NCI-H1694 (cell line): ENCODE data around the gene ANKRD9.

Source experiments
- DNase-seq: peaks from one replicate; lab custom pipeline; 2025; lab: John Stamatoyannopoulos, UW

Gene ANKRD9

GRCh38 chr14:102512793-102513300, 3.3 kb upstream of the ANKRD9 start:
- no peak for DNase-seq

- DNase-seq = no peak
Measured at GRCh38 chr14:102511538-102511937, 2.0 kb upstream of the ANKRD9 start.

- DNase-seq = peak; percentile 35
Measured at GRCh38 chr14:102510616-102511520, 1.3 kb upstream of the ANKRD9 start.

- DNase-seq = no peak
Measured at GRCh38 chr14:102508774-102509745, 516 bp downstream of the ANKRD9 start.

- DNase-seq = no peak
Measured at GRCh38 chr14:102508410-102508773, 1.2 kb downstream of the ANKRD9 start.

- no peak for DNase-seq
Measured at GRCh38 chr14:102507857-102508312, 1.7 kb downstream of the ANKRD9 start.

- DNase-seq = no peak
Measured at GRCh38 chr14:102507081-102507856, 2.3 kb downstream of the ANKRD9 start.

- DNase-seq = no peak
Measured at GRCh38 chr14:102506626-102506925, 3.0 kb downstream of the ANKRD9 start.

GRCh38 chr14:102505775-102506625, 3.6 kb downstream of the ANKRD9 start:
- no peak for DNase-seq

- DNase-seq = no peak
Measured at GRCh38 chr14:102505000-102505619, 4.5 kb downstream of the ANKRD9 start.

GRCh38 chr14:102504328-102504999, 5.1 kb downstream of the ANKRD9 start:
- DNase-seq = no peak

GRCh38 chr14:102503641-102504327, 5.8 kb downstream of the ANKRD9 start:
- no peak for DNase-seq

GRCh38 chr14:102502571-102502970, 7.0 kb downstream of the ANKRD9 start:
- DNase-seq = no peak

- DNase-seq = no peak
Measured at GRCh38 chr14:102501751-102502315, 7.7 kb downstream of the ANKRD9 start.

- no peak for DNase-seq
Measured at GRCh38 chr14:102500713-102501112, 8.9 kb downstream of the ANKRD9 start.

GRCh38 chr14:102500158-102500662, 9.4 kb downstream of the ANKRD9 start:
- DNase-seq = no peak

- no peak for DNase-seq
Measured at GRCh38 chr14:102499401-102500157, 10.0 kb downstream of the ANKRD9 start.
